Trophoblast cell (in vitro differentiated cells and primary cell): ENCODE measurements around the gene ASB6.

Source experiments
- DNase-seq, 2 donors: peaks; one replicate each; pipeline ENCODE4 v3.0.0-alpha.2; 2016
- H2AFZ ChIP-seq: 2 replicates; pipeline ENCODE4 v1.6.1; 2013; ENCODE audit warnings: low read length, moderate library complexity, mild to moderate bottlenecking; ENCODE audit not compliant: insufficient read depth, poor library complexity
- H2AK5ac ChIP-seq: 2 replicates; pipeline ENCODE4 v1.6.1; 2013; ENCODE audit warnings: mild to moderate bottlenecking, low read length
- H2BK120ac ChIP-seq: 2 replicates; pipeline ENCODE4 v1.6.1; 2013; ENCODE audit warnings: low read length, mild to moderate bottlenecking, moderate library complexity; ENCODE audit not compliant: insufficient read depth, poor library complexity
- H2BK12ac ChIP-seq: 2 replicates; pipeline ENCODE4 v1.6.1; 2013; ENCODE audit warnings: mild to moderate bottlenecking, low read length, moderate library complexity
- H2BK5ac ChIP-seq: 2 replicates; pipeline ENCODE4 v1.6.1; 2013; ENCODE audit warnings: low read length, low read depth, moderate library complexity, mild to moderate bottlenecking; ENCODE audit not compliant: poor library complexity
- H3K14ac ChIP-seq: 2 replicates; pipeline ENCODE4 v1.6.1; 2013; ENCODE audit warnings: mild to moderate bottlenecking, low read length
- H3K18ac ChIP-seq: 2 replicates; pipeline ENCODE4 v1.6.1; 2013; ENCODE audit warnings: mild to moderate bottlenecking, low read length
- H3K23ac ChIP-seq: 2 replicates; pipeline ENCODE4 v1.6.1; 2013; ENCODE audit warnings: low read length
- H3K27ac ChIP-seq: 2 replicates; pipeline ENCODE4 v1.5.1; 2013; ENCODE audit warnings: low read depth, mild to moderate bottlenecking, inconsistent platforms, low read length, moderate library complexity
- H3K27me3 ChIP-seq: 2 replicates; pipeline ENCODE4 v1.6.1; 2013; ENCODE audit warnings: inconsistent platforms, mild to moderate bottlenecking, low read length, moderate library complexity; ENCODE audit not compliant: insufficient read depth
- H3K36me3 ChIP-seq, 2 experiments: 1 replicate in 1 of 2; 2 replicates in 1 of 2; pipeline ENCODE4 v1.6.1; 2013; ENCODE audit warnings: low read length in 2 of 2, mild to moderate bottlenecking in 2 of 2, moderate library complexity in 1 of 2; ENCODE audit not compliant: insufficient read depth in 2 of 2, control insufficient read depth in 1 of 2
- H3K4ac ChIP-seq: 2 replicates; pipeline ENCODE4 v1.6.1; 2013; ENCODE audit warnings: low read depth, mild to moderate bottlenecking, low read length, moderate library complexity
- H3K4me1 ChIP-seq, 2 experiments: 1 replicate in 1 of 2; 2 replicates in 1 of 2; pipeline ENCODE4 v1.6.1; 2013; ENCODE audit warnings: low read length in 2 of 2, mild to moderate bottlenecking in 2 of 2, moderate library complexity in 1 of 2; ENCODE audit not compliant: insufficient read depth in 2 of 2, control insufficient read depth in 1 of 2
- H3K4me2 ChIP-seq: 2 replicates; pipeline ENCODE4 v1.6.1; 2013; ENCODE audit warnings: inconsistent platforms, mild to moderate bottlenecking, low read length, moderate library complexity
- H3K4me3 ChIP-seq: 2 replicates; pipeline ENCODE4 v1.5.1; 2013; ENCODE audit warnings: mild to moderate bottlenecking, low read depth, low read length, inconsistent platforms
- H3K79me1 ChIP-seq: one replicate; pipeline ENCODE4 v1.6.1; 2013; ENCODE audit warnings: low read length
- H3K79me2 ChIP-seq: 2 replicates; pipeline ENCODE4 v1.6.1; 2013; ENCODE audit warnings: low read length, mild to moderate bottlenecking; ENCODE audit not compliant: control insufficient read depth, insufficient read depth, poor library complexity
- H3K9ac ChIP-seq: 2 replicates; pipeline ENCODE4 v1.6.1; 2013; ENCODE audit warnings: mild to moderate bottlenecking, low read length
- H3K9me3 ChIP-seq: 2 replicates; pipeline ENCODE4 v1.6.1; 2013; ENCODE audit warnings: low read depth, mild to moderate bottlenecking, control low read depth, inconsistent platforms, low read length; ENCODE audit not compliant: insufficient read depth
- H4K12ac ChIP-seq: 2 replicates; pipeline ENCODE4 v1.6.1; 2013; ENCODE audit warnings: low read depth, mild to moderate bottlenecking, low read length, moderate library complexity
- H4K8ac ChIP-seq: 2 replicates; pipeline ENCODE4 v1.6.1; 2013; ENCODE audit warnings: low read depth, mild to moderate bottlenecking, low read length, moderate library complexity
- H4K91ac ChIP-seq: one replicate; pipeline ENCODE4 v1.6.1; 2013; ENCODE audit warnings: low read depth, mild to moderate bottlenecking, low read length, moderate library complexity
- WGBS: extraction: QIAGEN DNeasy Blood & Tissue Kit; methylation state at CpG from one replicate; pipeline ENCODE4 v1.1.7; 2013; ENCODE audit warnings: missing lambda C conversion rate; ENCODE audit not compliant: insufficient read length, insufficient coverage; ENCODE audit errors: extremely low coverage; 5-methylcytosine and 5-hydroxymethylcytosine counted together

ASB6 gene

GRCh38 chr9:129685933-129686259 lies 43.9 kb upstream of the ASB6 start:
- H3K18ac ChIP-seq, result no peak overlapping the region
- no peak overlapping the region for H3K4ac ChIP-seq
- no peaks in the 10 kb centered on the region for H3K9me3 ChIP-seq
- H3K23ac ChIP-seq, result no peak overlapping the region
- H3K14ac ChIP-seq, result no peak overlapping the region
- no peak for DNase-seq
- no peak overlapping the region for H4K12ac ChIP-seq
- no peak overlapping the region for H3K27ac ChIP-seq
- no peak overlapping the region for H4K8ac ChIP-seq
- no peaks in the 10 kb centered on the region for H3K36me3 ChIP-seq
- H2AFZ ChIP-seq, result no peak overlapping the region
- H2BK120ac ChIP-seq, result no peak overlapping the region
- H3K4me1 ChIP-seq, result no peaks in the 10 kb centered on the region
- H3K79me2 ChIP-seq, result no peaks in the 10 kb centered on the region
- no peak overlapping the region for H3K9ac ChIP-seq
- no peak overlapping the region for H2BK5ac ChIP-seq
- no peak overlapping the region for H3K4me3 ChIP-seq
- no peak overlapping the region for H2AK5ac ChIP-seq
- no peaks in the 10 kb centered on the region for H3K27me3 ChIP-seq
- no CpG with 5 or more reads among the region's 3 CpGs for WGBS
- no peak overlapping the region for H3K4me2 ChIP-seq
- H2BK12ac ChIP-seq, result no peak overlapping the region
- H4K91ac ChIP-seq, result no peak overlapping the region
- no peaks in the 10 kb centered on the region for H3K79me1 ChIP-seq

DNA sequence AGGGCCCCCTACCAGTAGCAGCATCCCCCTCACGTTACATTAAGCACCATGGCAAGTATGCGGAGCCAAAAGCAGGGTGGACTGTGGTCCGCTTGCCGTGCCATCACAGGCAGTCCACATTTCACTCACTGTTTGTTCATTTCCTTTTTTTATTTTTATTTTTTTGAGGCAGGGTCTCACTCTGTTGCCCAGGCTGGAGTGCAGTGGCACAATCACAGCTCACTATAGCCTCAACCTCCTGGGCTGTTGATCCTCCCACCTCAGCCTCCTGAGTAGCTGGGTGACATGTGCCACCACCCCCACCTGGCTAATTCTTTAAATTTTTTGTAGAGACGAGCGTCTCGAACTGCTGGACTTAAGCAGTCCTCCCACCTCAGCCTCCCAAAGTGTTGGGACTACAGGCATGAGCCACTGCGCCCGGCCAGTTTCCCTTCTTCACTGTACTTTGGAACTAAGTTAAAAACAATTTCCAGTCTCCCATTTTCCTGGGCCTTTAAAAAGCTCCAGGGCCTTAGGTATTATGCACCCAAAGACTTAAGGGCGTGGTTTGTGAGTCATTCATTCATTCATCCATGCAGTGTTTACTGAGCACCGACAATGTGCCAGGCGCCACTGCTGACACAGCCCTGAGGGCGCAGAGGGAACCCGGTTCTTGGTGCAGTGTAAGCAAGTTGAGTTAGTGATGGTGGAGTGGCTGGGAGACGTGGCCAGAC lies 43.4 kb upstream of the ASB6 start:
- no peak overlapping the region for H2BK12ac ChIP-seq
- H3K79me1 ChIP-seq, result no peaks in the 10 kb centered on the region
- no peak overlapping the region for H3K4me2 ChIP-seq
- H3K36me3 ChIP-seq, result no peaks in the 10 kb centered on the region
- no peak for DNase-seq
- no peaks in the 10 kb centered on the region for H3K9me3 ChIP-seq
- no peak overlapping the region for H2BK5ac ChIP-seq
- no peaks in the 10 kb centered on the region for H3K79me2 ChIP-seq
- WGBS, result no CpG with 5 or more reads among the region's 15 CpGs
- no peak overlapping the region for H2AK5ac ChIP-seq
- H3K14ac ChIP-seq, result no peak overlapping the region
- no peak overlapping the region for H4K8ac ChIP-seq
- no peak overlapping the region for H3K4ac ChIP-seq
- H2AFZ ChIP-seq, result no peak overlapping the region
- H4K12ac ChIP-seq, result no peak overlapping the region
- no peaks in the 10 kb centered on the region for H3K4me1 ChIP-seq
- H3K27me3 ChIP-seq, result no peaks in the 10 kb centered on the region
- no peak overlapping the region for H3K18ac ChIP-seq
- no peak overlapping the region for H2BK120ac ChIP-seq
- no peak overlapping the region for H3K27ac ChIP-seq
- no peak overlapping the region for H3K23ac ChIP-seq
- no peak overlapping the region for H4K91ac ChIP-seq
- no peak overlapping the region for H3K9ac ChIP-seq
- no peak overlapping the region for H3K4me3 ChIP-seq

- no peak overlapping the region for H4K91ac ChIP-seq
- no peak overlapping the region for H2BK5ac ChIP-seq
- H3K36me3 ChIP-seq, result no peaks in the 10 kb centered on the region
- no peak overlapping the region for H3K14ac ChIP-seq
- no peaks in the 10 kb centered on the region for H3K4me1 ChIP-seq
- DNase-seq, result no peak
- H4K8ac ChIP-seq, result no peak overlapping the region
- no peak overlapping the region for H2AFZ ChIP-seq
- H3K18ac ChIP-seq, result no peak overlapping the region
- H3K79me1 ChIP-seq, result no peaks in the 10 kb centered on the region
- no peak overlapping the region for H2AK5ac ChIP-seq
- no peak overlapping the region for H4K12ac ChIP-seq
- WGBS, result no CpG with 5 or more reads among the region's 7 CpGs
- no peak overlapping the region for H2BK120ac ChIP-seq
- H3K27me3 ChIP-seq, result no peaks in the 10 kb centered on the region
- H2BK12ac ChIP-seq, result no peak overlapping the region
- H3K9ac ChIP-seq, result no peak overlapping the region
- no peak overlapping the region for H3K4ac ChIP-seq
- no peak overlapping the region for H3K4me2 ChIP-seq
- H3K4me3 ChIP-seq, result no peak overlapping the region
- H3K79me2 ChIP-seq, result no peaks in the 10 kb centered on the region
- H3K9me3 ChIP-seq, result no peaks in the 10 kb centered on the region
- H3K27ac ChIP-seq, result no peak overlapping the region
- no peak overlapping the region for H3K23ac ChIP-seq
Measured at GRCh38 chr9:129682381-129682780, 40.4 kb upstream of the ASB6 start.

DNA sequence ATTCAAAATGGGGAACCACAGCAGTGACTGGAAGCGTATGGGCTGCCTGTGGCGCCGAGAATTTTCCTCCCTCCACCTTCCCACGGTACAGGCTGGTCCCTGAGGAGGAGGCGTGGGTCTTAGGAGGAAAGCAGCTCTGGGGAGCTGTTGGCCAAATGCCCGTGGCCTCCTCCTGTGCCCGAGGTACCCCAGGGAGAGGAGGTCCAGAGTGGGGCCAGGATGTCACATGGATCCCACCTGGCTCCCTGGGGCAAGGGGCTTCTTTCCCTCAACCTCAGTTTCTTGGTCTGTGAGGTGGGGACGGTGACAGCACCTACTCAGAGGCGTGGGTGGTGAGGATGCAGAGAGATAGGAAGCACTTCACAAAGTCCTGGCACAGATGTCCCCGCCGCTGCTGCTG lies 40.0 kb upstream of the ASB6 start:
- DNase-seq, result no peak
- Histone ChIP-seq H3K27me3 (no peaks in the 10 kb centered on the region), H3K4me3 (no peak overlapping the region), H3K9ac (no peak overlapping the region), H3K18ac (no peak overlapping the region), H3K9me3 (no peaks in the 10 kb centered on the region), H2BK12ac (no peak overlapping the region), H3K4ac (no peak overlapping the region), H3K4me2 (no peak overlapping the region), H4K12ac (no peak overlapping the region), H3K14ac (no peak overlapping the region), H2AFZ (no peak overlapping the region), H3K79me2 (no peaks in the 10 kb centered on the region), H3K23ac (no peak overlapping the region), H4K91ac (no peak overlapping the region), H3K36me3 (no peaks in the 10 kb centered on the region), H3K27ac (no peak overlapping the region), H3K4me1 (no peaks in the 10 kb centered on the region), H2AK5ac (no peak overlapping the region), H2BK5ac (no peak overlapping the region), H3K79me1 (no peaks in the 10 kb centered on the region), H4K8ac (no peak overlapping the region), H2BK120ac (no peak overlapping the region)
- WGBS, result no CpG with 5 or more reads among the region's 11 CpGs
